HG03558 (cell line): Measurements from ENCODE around the gene JDP2.
"Not testable (repeated sequence)": the region's sequence is repeated elsewhere in the genome, so short reads cannot be mapped to it uniquely, and the experiment has no call there.

ENCODE experiments used
- ATAC-seq: cut with Tn5 transposase; IDR thresholded peaks from one replicate; pipeline ENCODE4 v1.9.1; 2021; ENCODE audit warnings: moderate number of reproducible peaks; ENCODE audit not compliant: unreplicated experiment; ENCODE audit errors: extremely low read depth

JDP2 gene

GRCh38 chr14:75452900-75453816 is 25.3 kb downstream of the JDP2 start:
- ATAC-seq: no peak

- ATAC-seq: no peak
These were observed 26.1 kb downstream of the JDP2 start for GRCh38 chr14:75453817-75454434.

- ATAC-seq: no peak
These were observed 27.2 kb downstream of the JDP2 start for GRCh38 chr14:75454963-75455546.

- ATAC-seq: no peak
These were observed 28.5 kb downstream of the JDP2 start for GRCh38 chr14:75456069-75456996.

- no peak for ATAC-seq
These were observed 29.1 kb downstream of the JDP2 start for GRCh38 chr14:75456997-75457335.

DNA sequence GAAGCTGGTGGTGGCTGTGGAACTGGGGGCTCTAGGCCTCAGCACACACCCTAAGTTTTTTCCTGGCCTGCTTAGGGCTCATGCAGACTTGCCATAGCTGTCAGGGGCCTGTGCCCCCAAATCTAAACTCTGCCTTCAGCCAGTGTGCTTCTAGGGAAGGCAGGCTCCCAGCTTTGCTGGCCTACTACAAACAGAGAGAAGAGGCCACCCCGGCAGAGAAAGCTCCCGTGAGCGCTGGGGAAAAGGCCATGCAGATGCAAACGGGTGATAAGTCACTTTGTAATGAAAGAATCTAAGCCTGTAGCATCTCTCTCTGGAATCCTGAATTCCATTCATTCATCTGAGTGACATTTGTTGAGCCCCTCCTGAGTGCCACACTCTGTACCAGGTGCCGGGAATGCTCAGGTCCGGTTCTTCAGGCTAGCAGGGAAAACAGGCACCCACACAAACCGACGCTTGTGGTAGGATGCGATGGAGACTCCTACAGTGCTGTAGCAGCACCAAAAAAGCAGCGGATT is 29.9 kb downstream of the JDP2 start:
- ATAC-seq: no peak

- ATAC-seq: no peak
These were observed 30.5 kb downstream of the JDP2 start for GRCh38 chr14:75458305-75458704.

GRCh38 chr14:75459099-75459741 is 31.4 kb downstream of the JDP2 start:
- ATAC-seq: no peak

- ATAC-seq: no peak
These were observed 32.0 kb downstream of the JDP2 start for GRCh38 chr14:75459791-75460190.

DNA sequence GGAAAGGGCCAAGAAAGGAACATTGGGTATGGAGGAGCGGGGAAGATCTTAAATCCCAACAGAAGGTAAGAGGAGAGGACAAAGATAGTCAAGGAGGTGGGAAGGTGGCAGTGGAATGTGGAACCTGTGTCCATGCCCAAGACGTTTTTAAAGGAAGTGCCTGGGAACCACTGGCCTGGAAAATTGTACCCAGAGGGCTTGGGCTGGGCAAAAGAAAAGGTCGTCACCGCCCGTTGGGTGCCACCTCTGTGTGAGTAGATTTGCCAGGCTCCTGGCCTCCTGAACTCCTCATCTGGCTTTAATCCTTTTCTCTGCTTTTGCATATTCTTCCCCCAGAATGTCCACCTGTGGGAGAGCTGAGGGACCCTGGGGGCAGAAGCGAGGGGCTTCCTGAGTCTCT is 32.6 kb downstream of the JDP2 start:
- ATAC-seq: no peak

DNA sequence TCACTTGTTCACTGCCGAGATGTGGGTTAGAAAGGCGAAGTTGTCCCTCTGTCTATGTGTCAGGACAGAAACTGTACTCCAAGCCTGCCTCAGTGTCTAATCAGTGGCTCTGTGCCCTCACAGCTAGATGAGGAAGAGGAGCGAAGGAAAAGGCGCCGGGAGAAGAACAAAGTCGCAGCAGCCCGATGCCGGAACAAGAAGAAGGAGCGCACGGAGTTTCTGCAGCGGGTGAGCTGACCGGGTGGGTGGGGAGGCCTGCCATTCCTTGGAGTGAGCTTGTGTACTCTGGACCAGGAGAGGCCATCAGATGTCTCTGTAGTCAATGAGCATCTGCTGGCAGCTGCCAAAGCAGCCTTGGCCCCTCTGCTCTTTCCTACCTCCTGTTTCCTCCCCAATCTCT is 33.5 kb downstream of the JDP2 start:
- no peak for ATAC-seq

GRCh38 chr14:75461755-75462349 is 34.0 kb downstream of the JDP2 start:
- no peak for ATAC-seq

DNA sequence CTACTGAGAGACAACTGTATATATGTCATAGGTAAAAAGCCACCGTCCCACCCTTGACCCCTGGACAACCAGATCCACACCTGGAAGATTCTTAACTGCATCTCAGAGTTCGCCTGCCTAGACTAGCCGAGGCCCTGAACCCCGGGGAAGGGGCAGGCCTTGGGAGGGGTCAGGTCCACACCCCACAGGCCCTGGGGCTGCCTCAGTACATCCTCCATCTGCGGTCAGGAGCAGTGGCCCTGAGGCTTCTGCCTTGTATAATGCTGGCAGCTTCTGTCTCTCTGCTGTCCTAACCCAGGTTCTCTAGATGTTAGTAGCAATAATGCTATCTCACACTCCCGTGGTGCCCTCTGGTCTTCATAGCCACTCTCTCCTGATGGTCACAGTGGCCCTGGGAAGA is 36.8 kb downstream of the JDP2 start:
- ATAC-seq: no peak

DNA sequence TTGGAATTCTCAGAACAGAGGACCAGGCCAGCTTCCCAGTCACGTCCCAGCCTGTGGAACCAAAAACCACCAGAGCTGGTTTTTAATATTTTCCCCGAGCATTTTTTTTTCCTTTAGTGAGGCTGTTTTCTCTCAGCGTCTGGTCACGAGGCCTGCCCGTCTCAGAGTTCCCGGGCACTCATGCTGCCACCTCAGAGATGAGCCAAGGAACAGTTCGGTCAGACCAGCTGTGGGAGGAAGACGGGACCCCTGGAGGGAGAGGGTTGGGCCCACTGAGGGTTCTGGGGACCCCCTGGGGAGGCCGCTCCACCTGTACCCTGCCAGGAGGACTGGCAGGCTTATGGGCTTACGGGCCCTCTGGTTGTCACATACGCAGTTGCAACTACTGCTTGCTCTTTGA is 39.9 kb downstream of the JDP2 start:
- ATAC-seq: no peak

- ATAC-seq: no peak
These were observed 41.3 kb downstream of the JDP2 start for GRCh38 chr14:75469164-75469563.

DNA sequence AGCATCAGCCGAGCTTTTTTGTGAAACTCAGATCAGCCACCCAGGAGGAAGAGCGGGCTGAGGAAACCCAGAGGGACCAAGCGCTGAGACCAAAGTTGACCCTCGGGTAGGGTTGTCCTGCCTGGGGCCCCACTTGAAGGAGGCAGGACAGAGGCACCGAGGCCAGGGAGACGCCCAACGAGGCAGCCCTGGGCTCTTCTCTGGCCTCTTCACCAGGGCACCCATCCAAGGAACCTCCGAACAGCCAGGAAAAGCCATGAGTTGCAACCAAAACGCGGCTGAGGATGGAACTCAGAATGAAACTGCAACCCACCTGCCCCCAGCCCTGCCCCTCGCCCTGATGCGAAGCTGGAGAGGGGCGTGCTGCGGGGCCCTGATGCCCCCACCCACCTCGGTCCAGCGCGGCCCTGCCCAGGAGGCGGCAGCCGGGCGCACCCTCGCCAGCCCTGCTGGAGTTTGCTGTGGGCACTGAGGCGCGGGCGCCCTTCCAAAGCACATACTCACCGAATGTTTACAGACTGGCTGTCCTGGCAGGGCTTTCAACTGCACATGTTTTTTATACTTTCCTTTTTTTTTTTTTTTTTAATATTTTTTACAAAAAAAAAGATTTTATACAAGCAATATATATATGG is 41.9 kb downstream of the JDP2 start:
- no peak for ATAC-seq

GRCh38 chr14:75470238-75470797 is 42.5 kb downstream of the JDP2 start:
- no peak for ATAC-seq

- no peak for ATAC-seq
These were observed 43.2 kb downstream of the JDP2 start for GRCh38 chr14:75471059-75471458.

- ATAC-seq: not testable (repeated sequence)
These were observed 46.3 kb downstream of the JDP2 start for GRCh38 chr14:75474127-75474526.
